ENCODE measurements around the gene SYNGR2. TPM values are rescaled to one million over a fixed set of nuclear protein-coding genes. Genes with fewer than 3 reads are reported as not detected.

Gene SYNGR2
- polyA plus RNA-seq, 1 donor (not counting 4 experiments of a cell fraction or from before 2014, with no cell fraction given): 103 TPM

DNA sequence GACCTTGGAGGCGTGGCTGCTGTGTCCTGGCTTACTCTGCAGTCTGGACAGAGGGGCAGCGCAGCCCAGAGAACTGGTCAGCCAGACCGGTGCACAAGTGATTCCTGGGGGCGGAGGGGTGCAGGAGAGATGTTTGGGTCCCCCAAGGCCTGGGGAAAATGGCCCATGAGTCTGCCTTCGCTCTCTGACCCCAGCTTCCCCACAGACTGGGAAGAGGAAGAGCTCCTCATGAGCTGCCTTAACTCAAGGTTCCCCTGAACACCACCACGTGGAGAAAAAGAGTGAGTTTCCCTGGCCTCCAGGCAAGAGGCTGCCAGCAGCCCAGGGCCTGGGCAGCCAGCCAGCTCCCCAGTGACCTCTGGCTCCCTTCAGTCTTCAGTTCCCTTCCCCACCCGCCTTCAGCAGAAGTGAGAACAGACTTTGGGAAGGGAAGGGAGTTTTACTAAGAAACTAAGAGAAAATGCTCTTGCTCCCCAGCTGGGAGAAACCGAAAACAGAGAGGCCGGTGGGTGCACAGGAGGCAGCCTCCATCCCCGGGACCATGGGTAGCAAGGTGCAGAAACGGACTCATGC lies 24.1 kb upstream of the SYNGR2 start:
- Histone ChIP-seq H2AFZ (ENCODE audit: control insufficient read depth, low read length) (no peak overlapping the region), H3K79me2 (ENCODE audit: control insufficient read depth, insufficient read depth, low read length) (no peaks in the 10 kb centered on the region), H3K36me3 (ENCODE audit: control insufficient read depth in 2 of 2, extremely low read depth in 1 of 2, insufficient read depth in 2 of 2, low read length in 2 of 2) (no peaks in the 10 kb centered on the region), H3K27me3 (ENCODE audit: control insufficient read depth, extremely low read depth, insufficient read depth, low read length) (peaks cover 8% of the 10 kb centered on the region), H3K27ac (ENCODE audit: control insufficient read depth, insufficient read depth, low read length) (no peak overlapping the region), H3K9me3 (ENCODE audit: control insufficient read depth, low read depth, low read length) (no peaks in the 10 kb centered on the region), H3K4me1 (ENCODE audit: control insufficient read depth, extremely low read depth, insufficient read depth, low read length) (peaks cover 44% of the 10 kb centered on the region), H3K9ac (ENCODE audit: control insufficient read depth, extremely low read depth, insufficient read depth, low read length) (no peak overlapping the region), H3K9me1 (ENCODE audit: control insufficient read depth, extremely low read depth, insufficient read depth, low read length) (no peaks in the 10 kb centered on the region), H3K4me2 (ENCODE audit: control insufficient read depth, extremely low read depth, insufficient read depth, low read depth, low read length) (peak overlapping the region; percentile 3), H4K20me1 (ENCODE audit: control insufficient read depth, extremely low read depth, insufficient read depth, low read length) (no peaks in the 10 kb centered on the region), H3K4me3 (ENCODE audit: control insufficient read depth in 2 of 3, extremely low read depth in 1 of 3, insufficient read depth in 2 of 3, low read depth in 1 of 3, low read length in 3 of 3) (no peak overlapping the region)
- FAIRE-seq (no peak), DNase-seq (ENCODE audit: low read depth, low spot score) (no peak)
- dilution Hi-C loops (cut with MboI; ENCODE audit: extremely low pct_ligation_motif_present, low sequenced_read_pairs): no loop called here
- TF ChIP-seq, protein P1, sequence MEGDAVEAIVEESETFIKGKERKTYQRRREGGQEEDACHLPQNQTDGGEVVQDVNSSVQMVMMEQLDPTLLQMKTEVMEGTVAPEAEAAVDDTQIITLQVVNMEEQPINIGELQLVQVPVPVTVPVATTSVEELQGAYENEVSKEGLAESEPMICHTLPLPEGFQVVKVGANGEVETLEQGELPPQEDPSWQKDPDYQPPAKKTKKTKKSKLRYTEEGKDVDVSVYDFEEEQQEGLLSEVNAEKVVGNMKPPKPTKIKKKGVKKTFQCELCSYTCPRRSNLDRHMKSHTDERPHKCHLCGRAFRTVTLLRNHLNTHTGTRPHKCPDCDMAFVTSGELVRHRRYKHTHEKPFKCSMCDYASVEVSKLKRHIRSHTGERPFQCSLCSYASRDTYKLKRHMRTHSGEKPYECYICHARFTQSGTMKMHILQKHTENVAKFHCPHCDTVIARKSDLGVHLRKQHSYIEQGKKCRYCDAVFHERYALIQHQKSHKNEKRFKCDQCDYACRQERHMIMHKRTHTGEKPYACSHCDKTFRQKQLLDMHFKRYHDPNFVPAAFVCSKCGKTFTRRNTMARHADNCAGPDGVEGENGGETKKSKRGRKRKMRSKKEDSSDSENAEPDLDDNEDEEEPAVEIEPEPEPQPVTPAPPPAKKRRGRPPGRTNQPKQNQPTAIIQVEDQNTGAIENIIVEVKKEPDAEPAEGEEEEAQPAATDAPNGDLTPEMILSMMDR (optimal IDR thresholded peaks at IDR 0.05 in 1 of 3, IDR thresholded peaks at IDR 0.05 in 1 of 3, conservative IDR thresholded peaks at IDR 0.05 in 1 of 3; ENCODE audit: extremely low read depth in 1 of 3, insufficient read depth in 2 of 3, low read length in 3 of 3): no peak

DNA sequence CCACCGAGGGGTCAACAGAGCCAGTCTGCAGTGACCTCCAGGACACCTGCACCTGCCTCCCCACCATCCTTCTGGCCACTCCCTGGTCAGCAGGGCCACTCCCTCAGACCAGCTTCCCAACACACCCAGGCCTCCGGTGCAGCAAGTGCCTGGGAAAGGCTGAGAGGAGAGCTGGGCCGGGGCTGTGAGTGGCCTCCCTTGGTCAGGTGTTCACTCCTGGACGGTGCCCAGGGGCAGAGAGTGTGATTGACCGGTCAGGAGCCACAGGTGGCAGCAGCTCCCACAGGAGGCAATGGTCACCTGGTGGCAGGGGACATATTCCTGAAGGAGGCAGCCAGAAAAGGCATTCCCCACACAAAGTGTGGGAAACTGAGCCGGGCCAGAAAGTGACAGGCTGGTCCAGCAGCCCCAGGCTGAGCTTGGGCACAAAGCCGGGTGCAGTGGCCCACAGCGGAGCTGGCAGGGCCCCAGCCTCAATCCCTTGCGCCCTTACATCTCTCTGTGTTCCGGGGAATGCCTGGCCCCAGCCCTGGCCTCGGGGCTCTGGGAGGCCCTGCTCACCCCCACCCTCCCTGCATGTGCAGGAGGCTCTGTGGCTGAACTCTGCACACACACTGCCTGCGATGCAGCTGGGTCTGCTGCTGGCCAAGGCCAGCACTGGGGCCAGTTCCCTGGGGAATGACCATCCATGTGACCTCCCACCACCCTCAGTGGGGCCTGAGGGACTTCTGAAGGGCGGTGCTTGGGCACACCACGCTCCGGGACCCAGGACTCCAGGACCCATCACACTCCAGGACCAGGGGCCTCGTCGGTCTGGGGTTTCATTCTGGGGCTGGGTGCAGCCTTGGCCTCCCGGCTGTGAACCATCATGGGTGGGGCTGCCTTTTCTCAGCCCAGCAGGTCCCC lies 23.4 kb upstream of the SYNGR2 start:
- Histone ChIP-seq H3K27me3 (ENCODE audit: control insufficient read depth, extremely low read depth, insufficient read depth, low read length) (peaks cover 8% of the 10 kb centered on the region), H3K4me2 (ENCODE audit: control insufficient read depth, extremely low read depth, insufficient read depth, low read depth, low read length) (no peak overlapping the region), H3K79me2 (ENCODE audit: control insufficient read depth, insufficient read depth, low read length) (no peaks in the 10 kb centered on the region), H3K4me3 (ENCODE audit: control insufficient read depth in 2 of 3, extremely low read depth in 1 of 3, insufficient read depth in 2 of 3, low read depth in 1 of 3, low read length in 3 of 3) (no peak overlapping the region), H4K20me1 (ENCODE audit: control insufficient read depth, extremely low read depth, insufficient read depth, low read length) (no peaks in the 10 kb centered on the region), H2AFZ (ENCODE audit: control insufficient read depth, low read length) (no peak overlapping the region), H3K9ac (ENCODE audit: control insufficient read depth, extremely low read depth, insufficient read depth, low read length) (no peak overlapping the region), H3K9me3 (ENCODE audit: control insufficient read depth, low read depth, low read length) (no peaks in the 10 kb centered on the region), H3K36me3 (ENCODE audit: control insufficient read depth in 2 of 2, extremely low read depth in 1 of 2, insufficient read depth in 2 of 2, low read length in 2 of 2) (no peaks in the 10 kb centered on the region), H3K27ac (ENCODE audit: control insufficient read depth, insufficient read depth, low read length) (no peak overlapping the region), H3K4me1 (ENCODE audit: control insufficient read depth, extremely low read depth, insufficient read depth, low read length) (peaks cover 43% of the 10 kb centered on the region), H3K9me1 (ENCODE audit: control insufficient read depth, extremely low read depth, insufficient read depth, low read length) (no peaks in the 10 kb centered on the region)
- no peak for DNase-seq (ENCODE audit: low read depth, low spot score)
- TF ChIP-seq, protein P1 (optimal IDR thresholded peaks at IDR 0.05 in 1 of 3, IDR thresholded peaks at IDR 0.05 in 1 of 3, conservative IDR thresholded peaks at IDR 0.05 in 1 of 3; ENCODE audit: extremely low read depth in 1 of 3, insufficient read depth in 2 of 3, low read length in 3 of 3): no peak
- no peak for TF ChIP-seq EZH2 (IDR thresholded peaks at IDR 0.05; ENCODE audit: low read length)
- dilution Hi-C loops (cut with MboI; ENCODE audit: extremely low pct_ligation_motif_present, low sequenced_read_pairs): no loop called here
- FAIRE-seq: no peak
